Liver (tissue), 9 donors: ENCODE data around the gene CETN1. TPM values are rescaled to one million over a fixed set of nuclear protein-coding genes. Genes with fewer than 3 reads are reported as not detected.

Experiments
- DNase-seq: peaks from one replicate; pipeline ENCODE4 v3.0.0-alpha.2; 2017; ENCODE audit warnings: low spot score
- H3K27ac ChIP-seq, 2 donors: one replicate each; pipeline ENCODE4 v1.7.0; 2013; ENCODE audit warnings: inconsistent platforms in 2 of 2, low read length in 2 of 2, control low read depth in 1 of 2, low read depth in 1 of 2, mild to moderate bottlenecking in 1 of 2
- H3K27me3 ChIP-seq, 4 donors: one replicate each; pipeline versions ENCODE4 v1.6.1 to v1.7.0; 2013; ENCODE audit warnings: low read length in 3 of 4, inconsistent platforms in 1 of 4, mild to moderate bottlenecking in 1 of 4, moderate library complexity in 1 of 4; ENCODE audit not compliant: control insufficient read depth in 4 of 4, insufficient read depth in 4 of 4
- H3K36me3 ChIP-seq, 4 donors: one replicate each; pipeline versions ENCODE4 v1.6.1 to v1.7.0; 2013; ENCODE audit warnings: low read length in 3 of 4, mild to moderate bottlenecking in 3 of 4, low read depth in 1 of 4, moderate library complexity in 1 of 4; ENCODE audit not compliant: control insufficient read depth in 4 of 4, insufficient read depth in 3 of 4
- H3K4me1 ChIP-seq, 4 donors: one replicate each; pipeline versions ENCODE4 v1.6.1 to v1.7.0; 2013; ENCODE audit warnings: low read length in 3 of 4, mild to moderate bottlenecking in 3 of 4, moderate library complexity in 1 of 4; ENCODE audit not compliant: control insufficient read depth in 4 of 4, insufficient read depth in 4 of 4
- H3K4me3 ChIP-seq, 3 donors: one replicate each; pipeline versions ENCODE4 v1.6.1 to v1.7.0; 2013; ENCODE audit warnings: low read length in 3 of 3, control low read depth in 1 of 3, low read depth in 1 of 3, mild to moderate bottlenecking in 1 of 3
- H3K9ac ChIP-seq, 2 donors: one replicate each; pipeline ENCODE4 v1.7.0; 2013; ENCODE audit warnings: low read length in 2 of 2, mild to moderate bottlenecking in 2 of 2, moderate library complexity in 2 of 2, control low read depth in 1 of 2, low read depth in 1 of 2
- H3K9me3 ChIP-seq, 4 donors: one replicate each; pipeline versions ENCODE4 v1.6.1 to v1.7.0; 2013; ENCODE audit warnings: low read length in 3 of 4; ENCODE audit not compliant: control insufficient read depth in 4 of 4
- ATF3 ChIP-seq: IDR thresholded peaks from 2 replicates; pipeline ENCODE4 v1.6.1; 2016; ENCODE audit warnings: antibody characterized with exemption
- EGR1 ChIP-seq, 2 donors: IDR thresholded peaks; 2 replicates each; pipeline ENCODE4 v1.6.1; 2016 to 2018; ENCODE audit warnings: antibody characterized with exemption in 2 of 2, low read depth in 2 of 2
- FOXA1 ChIP-seq: IDR thresholded peaks from 2 replicates; pipeline ENCODE4 v1.6.1; 2016; ENCODE audit warnings: antibody characterized with exemption
- GABPA ChIP-seq, 2 donors: IDR thresholded peaks in 1 of 2; conservative IDR thresholded peaks in 1 of 2; 2 replicates each; pipeline ENCODE4 v1.6.1; 2016; ENCODE audit warnings: antibody characterized with exemption in 2 of 2, mild to moderate bottlenecking in 1 of 2, moderate library complexity in 1 of 2
- HNF4A ChIP-seq, 2 donors: conservative IDR thresholded peaks; 2 replicates each; pipeline ENCODE4 v1.6.1; 2016; ENCODE audit warnings: antibody characterized with exemption in 2 of 2, mild to moderate bottlenecking in 2 of 2
- HNF4G ChIP-seq: IDR thresholded peaks from 2 replicates; pipeline ENCODE4 v1.6.1; 2016; ENCODE audit warnings: antibody characterized with exemption
- JUND ChIP-seq, 2 donors: IDR thresholded peaks; 2 replicates each; pipeline ENCODE4 v1.6.1; 2016; ENCODE audit warnings: antibody characterized with exemption in 2 of 2
- MAX ChIP-seq: IDR thresholded peaks from 2 replicates; pipeline ENCODE4 v1.6.1; 2016; ENCODE audit warnings: antibody characterized with exemption
- RAD21 ChIP-seq, 2 donors: IDR thresholded peaks; 2 replicates each; pipeline ENCODE4 v1.6.1; 2016; ENCODE audit warnings: antibody characterized with exemption in 2 of 2, mild to moderate bottlenecking in 2 of 2
- REST ChIP-seq: IDR thresholded peaks from 2 replicates; pipeline ENCODE4 v1.6.1; 2016; ENCODE audit warnings: antibody characterized with exemption, mild to moderate bottlenecking
- RXRA ChIP-seq, 2 donors: IDR thresholded peaks; 2 replicates each; pipeline ENCODE4 v1.6.1; 2017 to 2018; ENCODE audit warnings: antibody characterized with exemption in 2 of 2, mild to moderate bottlenecking in 1 of 2
- SP1 ChIP-seq: IDR thresholded peaks from 2 replicates; pipeline ENCODE4 v1.6.1; 2018; ENCODE audit warnings: antibody characterized with exemption, mild to moderate bottlenecking
- TAF1 ChIP-seq: conservative IDR thresholded peaks from 2 replicates; pipeline ENCODE4 v1.6.1; 2016; ENCODE audit warnings: antibody characterized with exemption, mild to moderate bottlenecking
- YY1 ChIP-seq: IDR thresholded peaks from 2 replicates; pipeline ENCODE4 v1.6.1; 2016; ENCODE audit warnings: antibody characterized with exemption, mild to moderate bottlenecking
- ZBTB33 ChIP-seq: IDR thresholded peaks from 2 replicates; pipeline ENCODE4 v1.6.1; 2016; ENCODE audit warnings: antibody characterized with exemption
- WGBS: extraction: QIAGEN DNeasy Blood & Tissue Kit; methylation state at CpG from one replicate; pipeline ENCODE4 v1.1.7; 2013; 5-methylcytosine and 5-hydroxymethylcytosine counted together
- polyA plus RNA-seq, 2 donors: library from polyadenylated mRNA; stranded (reverse) in 1 of 2; unstranded in 1 of 2; fragments of 200-250 nt in 1 of 2; fragments of >200 nt in 1 of 2; fragmentation: Nextera tagmentation in 1 of 2; extraction: Ambion mirVana in 1 of 2; gene quantifications; one replicate each; pipeline versions ENCODE4 v1.2.1 to v1.2.3, GENCODE V29; 2013 to 2015
- total RNA-seq, 2 donors: library from RNA; depleted of rRNA; stranded (reverse); fragments of >200 nt; gene quantifications; one replicate each; pipeline ENCODE4 v1.2.3, GENCODE V29; 2014
- donor health status: healthy.
- donor health status: healthy.
- donor health status: healthy.
- donor health status: healthy.
- donor health status: healthy.

CETN1 gene
- total and polyA plus RNA-seq, 4 donors = not detected

DNA sequence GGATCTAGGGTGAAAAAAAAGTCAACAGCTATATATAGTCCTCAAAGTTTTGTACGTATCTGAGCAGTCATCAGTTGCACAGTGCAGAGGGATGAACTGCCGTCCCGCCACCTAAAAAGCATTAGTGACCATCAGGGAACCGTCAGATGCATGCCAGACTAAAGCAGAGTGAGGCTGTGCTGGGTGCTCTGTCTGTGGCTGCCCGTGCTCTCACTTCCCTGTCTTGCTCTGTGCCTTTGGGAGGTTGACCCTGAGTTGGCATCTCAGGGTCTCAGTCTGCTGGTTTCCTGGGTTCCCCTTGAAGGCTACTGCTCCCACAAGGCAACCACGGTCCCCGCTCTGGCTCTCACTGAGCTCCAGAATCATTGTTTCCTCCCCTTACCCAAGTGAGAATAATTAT is 27.8 kb downstream of the CETN1 start:
- 85% methylated on average over 7 of the region's 7 CpGs for WGBS
- no peaks in the 10 kb centered on the region for H3K4me1 ChIP-seq
- no peaks in the 10 kb centered on the region for H3K27me3 ChIP-seq
- H3K9me3 ChIP-seq = no peaks in the 10 kb centered on the region
- no peak overlapping the region for H3K27ac ChIP-seq
- DNase-seq = no peak
- no peak overlapping the region for H3K9ac ChIP-seq
- no peaks in the 10 kb centered on the region for H3K36me3 ChIP-seq
- TF ChIP-seq TAF1 (no peak), JUND (IDR thresholded peaks at IDR 0.05) (no peak), YY1 (no peak), FOXA1 (no peak), EGR1 (IDR thresholded peaks at IDR 0.05; ENCODE audit: low read depth in 2 of 2) (no peak), REST (no peak), HNF4A (conservative IDR thresholded peaks at IDR 0.05) (no peak), HNF4G (no peak), ATF3 (no peak), SP1 (no peak), ZBTB33 (no peak), GABPA (IDR thresholded peaks at IDR 0.05 in 1 of 2, conservative IDR thresholded peaks at IDR 0.05 in 1 of 2) (no peak), RAD21 (IDR thresholded peaks at IDR 0.05) (no peak)
- no peak overlapping the region for H3K4me3 ChIP-seq

DNA sequence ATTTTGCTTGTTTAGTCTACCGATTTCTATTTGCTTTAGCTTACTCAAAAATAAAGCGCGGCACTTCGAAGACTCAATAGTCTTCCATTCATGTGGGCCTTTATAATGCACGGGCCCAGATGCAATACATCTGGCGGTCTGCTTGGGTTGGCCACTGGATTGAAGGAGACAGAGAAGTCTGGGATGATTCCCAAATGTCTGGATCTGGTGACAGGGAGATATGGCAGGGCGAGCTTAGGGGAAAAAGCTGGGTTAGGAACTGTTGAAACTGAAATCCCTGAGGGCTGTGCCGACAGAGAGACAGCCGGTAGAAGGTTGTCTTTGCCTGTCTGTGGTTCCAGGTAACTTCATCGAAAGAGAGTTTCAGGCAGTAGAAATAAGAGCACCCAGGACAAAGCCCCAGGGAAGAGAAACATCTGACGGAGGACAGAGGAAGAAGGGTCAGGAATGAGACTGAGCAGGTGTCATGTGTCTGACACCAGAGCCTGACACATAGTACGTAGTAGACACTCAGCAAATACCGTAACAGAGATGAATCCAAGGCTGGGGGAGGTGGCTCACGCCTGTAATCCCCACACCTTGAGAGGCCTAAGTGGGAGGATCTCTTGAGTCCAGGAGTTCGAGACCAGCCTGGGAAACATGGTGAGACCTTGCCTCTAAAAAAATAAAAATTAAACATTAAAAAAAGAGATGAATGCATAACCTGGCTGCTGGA is 30.2 kb downstream of the CETN1 start:
- DNase-seq = no peak
- TF ChIP-seq TAF1 (no peak), FOXA1 (no peak), MAX (no peak), GABPA (IDR thresholded peaks at IDR 0.05 in 1 of 2, conservative IDR thresholded peaks at IDR 0.05 in 1 of 2) (no peak), SP1 (no peak), HNF4G (no peak), YY1 (no peak), RXRA (IDR thresholded peaks at IDR 0.05) (no peak), RAD21 (IDR thresholded peaks at IDR 0.05) (no peak)
- Histone ChIP-seq H3K36me3 (no peaks in the 10 kb centered on the region), H3K4me1 (no peaks in the 10 kb centered on the region), H3K27me3 (no peaks in the 10 kb centered on the region), H3K9me3 (no peaks in the 10 kb centered on the region), H3K9ac (no peak overlapping the region), H3K4me3 (no peak overlapping the region), H3K27ac (no peak overlapping the region)
- WGBS = 82% methylated on average over 15 of the region's 15 CpGs
